ENCODE measurements around the gene C13orf46. TPM values are rescaled to one million over a fixed set of nuclear protein-coding genes. Genes with fewer than 3 reads are reported as not detected.
A peak's percentile ranks its signal among the peaks of the same experiment; 100 is the strongest.

C13orf46 gene
- total RNA-seq, 5 donors from 2014 or later (not counting 1 experiment from before 2014, with no cell fraction given), result 18.4 to 33.9 (median 25.3) TPM

GRCh38 chr13:113951246-113951999, 22.5 kb downstream of the C13orf46 start:
- CTCF ChIA-PET, result no interaction called here
- peak overlapping the region in 1 of 2 donors; percentile 58 for H3K27ac Mint-ChIP-seq
- Histone ChIP-seq H3K27ac (ENCODE audit: low read length) (no peak overlapping the region), H3K27me3 (replicated peaks in 1 of 2; ENCODE audit: control insufficient read depth in 2 of 2, extremely low read depth in 1 of 2, insufficient read depth in 2 of 2, low read length in 1 of 2) (no peaks in the 10 kb centered on the region), H3K4me1 (ENCODE audit: control insufficient read depth in 1 of 2, extremely low read depth in 1 of 2, insufficient read depth in 2 of 2, low read length in 2 of 2) (peaks cover 0 to 18% of the 10 kb centered on the region in 2 experiments), H3K4me3 (ENCODE audit: control insufficient read depth in 1 of 2, extremely low read depth in 1 of 2, low read length in 1 of 2) (no peak overlapping the region), H3K36me3 (ENCODE audit: control insufficient read depth in 2 of 2, extremely low read depth in 1 of 2, insufficient read depth in 1 of 2, low read length in 1 of 2) (peaks cover 11 to 38% of the 10 kb centered on the region in 2 donors), H3K9me3 (no peaks in the 10 kb centered on the region)
- no peaks in the 10 kb centered on the region for H3K27me3 Mint-ChIP-seq
- ATAC-seq (replicated peaks in 1 of 4), result peak in 3 of 4 experiments; percentile 50 to 67 (median 64)
- 61% methylated on average over 31 of the region's 42 CpGs for WGBS (ENCODE audit: insufficient coverage)
- POLR2A ChIA-PET, result no interaction called here
- H3K4me3 Mint-ChIP-seq, result no peak overlapping the region
- peak in 27 of 35 experiments; percentile 15 to 53 (median 31) for DNase-seq
- H3K4me1 Mint-ChIP-seq, result peaks cover 5 to 19% (median 15%) of the 10 kb centered on the region in 3 donors
- peaks cover 20% of the 10 kb centered on the region for H3K36me3 Mint-ChIP-seq
- peaks cover 0 to 3% (median 0%) of the 10 kb centered on the region in 3 donors for H3K9me3 Mint-ChIP-seq

GRCh38 chr13:113950451-113951245, 23.2 kb downstream of the C13orf46 start:
- no peaks in the 10 kb centered on the region for H3K27me3 ChIP-seq (replicated peaks in 1 of 2; ENCODE audit: control insufficient read depth in 2 of 2, extremely low read depth in 1 of 2, insufficient read depth in 2 of 2, low read length in 1 of 2)
- H3K4me1 Mint-ChIP-seq, result peaks cover 5 to 22% (median 10%) of the 10 kb centered on the region in 3 donors
- H3K4me3 Mint-ChIP-seq, result no peak overlapping the region
- H3K4me3 ChIP-seq (ENCODE audit: control insufficient read depth in 1 of 2, extremely low read depth in 1 of 2, low read length in 1 of 2), result no peak overlapping the region
- peaks cover 0 to 18% of the 10 kb centered on the region in 2 experiments for H3K4me1 ChIP-seq (ENCODE audit: control insufficient read depth in 1 of 2, extremely low read depth in 1 of 2, insufficient read depth in 2 of 2, low read length in 2 of 2)
- ChIA-PET POLR2A (no interaction called here), CTCF (no interaction called here)
- ATAC-seq (replicated peaks in 1 of 4) (peak in 2 of 4 experiments; percentile 8 to 28), DNase-seq (no peak)
- no peaks in the 10 kb centered on the region for H3K9me3 ChIP-seq
- H3K9me3 Mint-ChIP-seq, result no peaks in the 10 kb centered on the region
- WGBS (ENCODE audit: insufficient coverage), result 62% methylated on average over 11 of the region's 24 CpGs
- peaks cover 12% of the 10 kb centered on the region for H3K36me3 Mint-ChIP-seq
- peaks cover 8 to 31% of the 10 kb centered on the region in 2 donors for H3K36me3 ChIP-seq (ENCODE audit: control insufficient read depth in 2 of 2, extremely low read depth in 1 of 2, insufficient read depth in 1 of 2, low read length in 1 of 2)
- no peak overlapping the region for H3K27ac ChIP-seq (ENCODE audit: low read length)
- peak overlapping the region in 1 of 2 donors; percentile 8 for H3K27ac Mint-ChIP-seq
- H3K27me3 Mint-ChIP-seq, result no peaks in the 10 kb centered on the region

DNA sequence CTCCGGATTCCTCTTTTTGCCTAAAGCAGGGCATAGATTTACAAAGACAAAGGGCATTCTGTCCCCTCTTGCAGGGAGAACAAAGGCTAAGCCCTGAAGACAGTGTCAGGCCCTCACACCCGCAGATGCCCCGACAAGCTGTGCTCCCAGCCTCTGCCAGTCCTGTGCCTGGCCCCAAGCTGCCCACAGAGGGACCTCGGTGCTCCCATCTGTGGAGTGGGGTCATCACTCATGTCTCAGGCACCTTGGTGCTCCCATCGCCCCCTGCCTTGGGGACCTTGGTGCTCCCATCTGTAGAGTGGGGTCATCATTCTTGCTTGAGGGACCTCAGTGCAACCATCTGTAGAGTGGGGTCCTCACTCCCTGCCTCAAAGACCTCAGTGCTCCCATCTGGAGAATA, 24.3 kb downstream of the C13orf46 start:
- WGBS (ENCODE audit: insufficient coverage), result 92% methylated on average over 4 of the region's 5 CpGs
- DNase-seq (no peak), ATAC-seq (replicated peaks in 1 of 4) (no peak)
- H3K27ac ChIP-seq (ENCODE audit: low read length), result no peak overlapping the region
- ChIA-PET CTCF (no interaction called here), POLR2A (no interaction called here)
- Mint-ChIP-seq H3K27me3 (no peaks in the 10 kb centered on the region), H3K27ac (no peak overlapping the region), H3K4me3 (no peak overlapping the region), H3K36me3 (peaks cover 1% of the 10 kb centered on the region), H3K9me3 (no peaks in the 10 kb centered on the region), H3K4me1 (peaks cover 5 to 22% (median 10%) of the 10 kb centered on the region in 3 donors)
- H3K9me3 ChIP-seq, result no peaks in the 10 kb centered on the region
- H3K4me1 ChIP-seq (ENCODE audit: control insufficient read depth in 1 of 2, extremely low read depth in 1 of 2, insufficient read depth in 2 of 2, low read length in 2 of 2), result peaks cover 0 to 18% of the 10 kb centered on the region in 2 experiments
- H3K36me3 ChIP-seq (ENCODE audit: control insufficient read depth in 2 of 2, extremely low read depth in 1 of 2, insufficient read depth in 1 of 2, low read length in 1 of 2), result peaks cover 8 to 20% of the 10 kb centered on the region in 2 donors
- H3K4me3 ChIP-seq (ENCODE audit: control insufficient read depth in 1 of 2, extremely low read depth in 1 of 2, low read length in 1 of 2), result no peak overlapping the region
- no peaks in the 10 kb centered on the region for H3K27me3 ChIP-seq (replicated peaks in 1 of 2; ENCODE audit: control insufficient read depth in 2 of 2, extremely low read depth in 1 of 2, insufficient read depth in 2 of 2, low read length in 1 of 2)

GRCh38 chr13:113948034-113948742, 25.7 kb downstream of the C13orf46 start:
- peaks cover 2 to 7% of the 10 kb centered on the region in 2 donors for H3K36me3 ChIP-seq (ENCODE audit: control insufficient read depth in 2 of 2, extremely low read depth in 1 of 2, insufficient read depth in 1 of 2, low read length in 1 of 2)
- POLR2A ChIA-PET, result no interaction called here
- no peaks in the 10 kb centered on the region for H3K9me3 ChIP-seq
- H3K4me3 ChIP-seq (ENCODE audit: control insufficient read depth in 1 of 2, extremely low read depth in 1 of 2, low read length in 1 of 2), result no peak overlapping the region
- no peaks in the 10 kb centered on the region for H3K27me3 ChIP-seq (replicated peaks in 1 of 2; ENCODE audit: control insufficient read depth in 2 of 2, extremely low read depth in 1 of 2, insufficient read depth in 2 of 2, low read length in 1 of 2)
- ATAC-seq (replicated peaks in 1 of 4) (no peak), DNase-seq (no peak)
- WGBS (ENCODE audit: insufficient coverage), result 72% methylated on average over 8 of the region's 14 CpGs
- Mint-ChIP-seq H3K27ac (peak overlapping the region; percentile 27 to 34), H3K4me3 (no peak overlapping the region), H3K9me3 (no peaks in the 10 kb centered on the region), H3K4me1 (peaks cover 5 to 22% (median 10%) of the 10 kb centered on the region in 3 donors), H3K27me3 (no peaks in the 10 kb centered on the region), H3K36me3 (no peaks in the 10 kb centered on the region)
- H3K27ac ChIP-seq (ENCODE audit: low read length), result no peak overlapping the region
- H3K4me1 ChIP-seq (ENCODE audit: control insufficient read depth in 1 of 2, extremely low read depth in 1 of 2, insufficient read depth in 2 of 2, low read length in 2 of 2), result peaks cover 0 to 18% of the 10 kb centered on the region in 2 experiments
- CTCF ChIA-PET, result no interaction called here

GRCh38 chr13:113947311-113948033, 26.4 kb downstream of the C13orf46 start:
- peak overlapping the region in 1 of 2 donors; percentile 27 for H3K27ac Mint-ChIP-seq
- H3K36me3 Mint-ChIP-seq, result no peaks in the 10 kb centered on the region
- H3K27me3 Mint-ChIP-seq, result no peaks in the 10 kb centered on the region
- CTCF ChIA-PET, result no interaction called here
- 85% methylated on average over 17 of the region's 17 CpGs for WGBS (ENCODE audit: insufficient coverage)
- peaks cover 2 to 4% of the 10 kb centered on the region in 2 donors for H3K36me3 ChIP-seq (ENCODE audit: control insufficient read depth in 2 of 2, extremely low read depth in 1 of 2, insufficient read depth in 1 of 2, low read length in 1 of 2)
- H3K4me1 ChIP-seq (ENCODE audit: control insufficient read depth in 1 of 2, extremely low read depth in 1 of 2, insufficient read depth in 2 of 2, low read length in 2 of 2), result peaks cover 0 to 18% of the 10 kb centered on the region in 2 experiments
- H3K4me3 ChIP-seq (ENCODE audit: control insufficient read depth in 1 of 2, extremely low read depth in 1 of 2, low read length in 1 of 2), result no peak overlapping the region
- H3K9me3 Mint-ChIP-seq, result no peaks in the 10 kb centered on the region
- no peaks in the 10 kb centered on the region for H3K9me3 ChIP-seq
- peaks cover 0 to 1% of the 10 kb centered on the region in 2 experiments for H3K27me3 ChIP-seq (replicated peaks in 1 of 2; ENCODE audit: control insufficient read depth in 2 of 2, extremely low read depth in 1 of 2, insufficient read depth in 2 of 2, low read length in 1 of 2)
- H3K4me1 Mint-ChIP-seq, result peaks cover 4 to 22% (median 10%) of the 10 kb centered on the region in 3 donors
- DNase-seq (no peak), ATAC-seq (replicated peaks in 1 of 4) (no peak)
- no peak overlapping the region for H3K27ac ChIP-seq (ENCODE audit: low read length)
- H3K4me3 Mint-ChIP-seq, result no peak overlapping the region
- POLR2A ChIA-PET, result no interaction called here
